PC-3 (cell line): ENCODE measurements around the gene ADORA1. TPM values are rescaled to one million over a fixed set of nuclear protein-coding genes. Genes with fewer than 3 reads are reported as not detected.

Experiments used
- ATAC-seq: fragments of 200-7000 bp; cut with Tn5 transposase; 2 replicates; pipeline ENCODE4 v1.9.1; 2020; ENCODE audit warnings: mild to moderate bottlenecking, moderate library complexity
- BruUV-seq: library from RNA; stranded (reverse); fragments of 400-500 nt; replicated peaks from 2 replicates; lab custom pipeline; 2021; lab: Mats Ljungman, UMichigan
- CTCF ChIA-PET: fragments of 300-600 bp; sonication (Branson Sonifier 250); formaldehyde crosslinking; loops from one replicate; lab custom pipeline; 2022; ENCODE audit warnings: antibody characterized with exemption; lab: Charles Lee
- POLR2A ChIA-PET: fragments of 300-600 bp; sonication (Branson Sonifier 250); formaldehyde crosslinking; loops from one replicate; lab custom pipeline; 2022; ENCODE audit warnings: antibody characterized with exemption; ENCODE audit not compliant: unreplicated experiment; lab: Charles Lee
- DNase-seq: peaks from one replicate; pipeline ENCODE4 v3.0.0-alpha.2; 2015
- H2AFZ ChIP-seq: fragments of 300-600 bp; sonication (generic); 2 replicates; pipeline ENCODE4 v1.6.0; 2016; ENCODE audit warnings: antibody characterized with exemption, low read length
- H3F3A ChIP-seq: fragments of 300-600 bp; sonication (generic); one replicate; pipeline ENCODE4 v1.6.0; 2017; ENCODE audit warnings: antibody characterized with exemption, low read length, control low read depth, mild to moderate bottlenecking; ENCODE audit not compliant: unreplicated experiment
- H3K27ac ChIP-seq: fragments of 300-600 bp; sonication (generic); 2 replicates; pipeline ENCODE4 v1.5.1; 2016; ENCODE audit warnings: mild to moderate bottlenecking, low read length
- H3K27me3 ChIP-seq: fragments of 300-600 bp; sonication (generic); 2 replicates; pipeline ENCODE4 v1.6.1; 2016; ENCODE audit warnings: low read length, mixed read lengths
- H3K36me3 ChIP-seq: fragments of 300-600 bp; sonication (generic); 2 replicates; pipeline ENCODE4 v1.6.1; 2016; ENCODE audit warnings: low read depth, mixed run types, low read length, mixed read lengths
- H3K4me1 ChIP-seq: fragments of 300-600 bp; sonication (generic); 2 replicates; pipeline ENCODE4 v1.5.1; 2016; ENCODE audit warnings: low read length; ENCODE audit not compliant: insufficient read depth
- H3K4me2 ChIP-seq: fragments of 300-600 bp; sonication (generic); 2 replicates; pipeline ENCODE4 v1.6.0; 2016; ENCODE audit warnings: low read length
- H3K4me3 ChIP-seq: fragments of 300-600 bp; sonication (generic); 2 replicates; pipeline ENCODE4 v1.5.1; 2016; ENCODE audit warnings: mild to moderate bottlenecking, low read length, mixed read lengths
- H3K79me2 ChIP-seq: fragments of 300-600 bp; sonication (generic); 2 replicates; pipeline ENCODE4 v1.6.1; 2017; ENCODE audit warnings: low read length, mixed read lengths
- H3K9ac ChIP-seq: fragments of 300-600 bp; sonication (generic); 2 replicates; pipeline ENCODE4 v1.6.0; 2016; ENCODE audit warnings: mild to moderate bottlenecking, low read length
- H3K9me2 ChIP-seq: fragments of 300-600 bp; sonication (generic); replicated peaks from 2 replicates; pipeline ENCODE4 v1.6.1; 2016; ENCODE audit warnings: mixed run types, low read length, mixed read lengths
- H3K9me3 ChIP-seq: fragments of 300-600 bp; sonication (generic); 2 replicates; pipeline ENCODE4 v1.6.1; 2016; ENCODE audit warnings: low read length, mixed read lengths
- H4K20me1 ChIP-seq: fragments of 300-600 bp; sonication (generic); 2 replicates; pipeline ENCODE4 v1.6.1; 2016; ENCODE audit warnings: low read length, mixed read lengths
- CTCF ChIP-seq: fragments of 300-600 bp; sonication (generic); conservative IDR thresholded peaks from 2 replicates; pipeline ENCODE4 v1.5.1; 2017; ENCODE audit warnings: antibody characterized with exemption, low read depth, mild to moderate bottlenecking, low read length
- EZH2 ChIP-seq: fragments of 300-600 bp; sonication (generic); IDR thresholded peaks from one replicate; pipeline ENCODE4 v1.6.1; 2017; ENCODE audit warnings: antibody characterized with exemption, mild to moderate bottlenecking, low read length; ENCODE audit not compliant: unreplicated experiment
- EZH2phosphoT487 ChIP-seq: fragments of 300-600 bp; sonication (generic); IDR thresholded peaks from 2 replicates; pipeline ENCODE4 v1.6.1; 2018; ENCODE audit warnings: mild to moderate bottlenecking, antibody characterized with exemption, low read length, borderline replicate concordance
- intact Hi-C: fragments of 100-400 bp; cut with micrococcal nuclease; formaldehyde crosslinking; loops from 2 replicates; pipeline ENCODE4 v1.9.0; 2023
- total RNA-seq: library from RNA; depleted of rRNA; stranded (reverse); fragments of >200 nt; gene quantifications from 2 replicates; pipeline ENCODE4 v1.2.3, GENCODE V29; 2014

ADORA1 gene
- total RNA-seq, 1 experiment from 2014 or later = 1.4 TPM

DNA sequence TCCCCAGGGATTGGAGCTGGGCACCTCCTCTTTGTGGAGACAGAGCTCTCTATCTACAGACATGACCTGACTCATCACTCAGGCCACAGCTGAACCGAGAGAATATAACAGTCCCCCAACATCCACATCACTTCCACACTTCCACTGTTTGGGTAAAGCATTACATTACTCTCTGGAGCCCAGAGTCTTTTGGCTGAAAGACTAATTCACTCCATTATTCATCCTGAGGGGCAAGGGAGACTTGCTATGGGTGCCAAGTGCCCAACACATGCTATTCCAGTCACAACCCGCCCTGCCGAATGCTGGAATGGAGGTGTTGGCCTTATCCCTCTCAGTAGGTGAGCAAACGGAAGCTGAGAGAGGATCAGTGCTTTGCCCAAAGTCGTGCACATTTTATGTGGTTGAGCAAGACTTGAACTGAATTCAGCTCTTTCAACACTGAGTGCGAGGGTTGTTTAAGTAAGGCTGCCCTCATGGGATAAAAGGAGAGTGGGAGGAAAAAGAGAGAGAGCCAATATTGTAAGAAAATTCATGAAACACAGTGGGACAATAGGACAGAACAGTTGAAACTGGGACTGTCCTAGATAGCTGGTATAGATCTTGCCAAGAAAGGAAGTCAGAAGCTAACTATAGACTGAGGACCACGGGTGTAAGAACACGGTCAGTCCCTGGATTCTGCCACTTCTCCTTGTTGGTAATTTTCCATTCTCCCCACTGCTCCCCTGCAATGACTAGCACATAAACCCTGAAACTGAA lies 72.5 kb downstream of the ADORA1 start:
- Histone ChIP-seq H2AFZ (no peak overlapping the region), H3K9me3 (no peaks in the 10 kb centered on the region), H3K9me2 (no peaks in the 10 kb centered on the region), H3K4me3 (no peak overlapping the region), H3K27me3 (peaks cover 73% of the 10 kb centered on the region), H3F3A (no peaks in the 10 kb centered on the region), H3K4me2 (no peak overlapping the region), H3K9ac (no peak overlapping the region), H3K36me3 (no peaks in the 10 kb centered on the region), H4K20me1 (no peaks in the 10 kb centered on the region), H3K79me2 (no peaks in the 10 kb centered on the region), H3K27ac (no peak overlapping the region), H3K4me1 (no peaks in the 10 kb centered on the region)
- TF ChIP-seq EZH2 (no peak), EZH2phosphoT487 (no peak), CTCF (no peak)
- ChIA-PET CTCF (interaction anchor here (0.6 kb wide), 1 partner anchor 82 kb away, joined by 3 read pairs; no protein-coding TSS in a partner anchor), POLR2A (no interaction called here)
- no TSS peak for BruUV-seq
- no peak for ATAC-seq
- no peak for DNase-seq
- intact Hi-C loops = no loop called here

- Histone ChIP-seq H3K9me2 (no peaks in the 10 kb centered on the region), H3K36me3 (no peaks in the 10 kb centered on the region), H3K27me3 (peaks cover 65% of the 10 kb centered on the region), H3K27ac (no peak overlapping the region), H3K4me2 (no peak overlapping the region), H3K79me2 (no peaks in the 10 kb centered on the region), H3K9ac (no peak overlapping the region), H2AFZ (no peak overlapping the region), H3K4me3 (no peak overlapping the region), H3F3A (no peaks in the 10 kb centered on the region), H4K20me1 (no peaks in the 10 kb centered on the region), H3K9me3 (no peaks in the 10 kb centered on the region), H3K4me1 (no peaks in the 10 kb centered on the region)
- TF ChIP-seq EZH2phosphoT487 (no peak), EZH2 (no peak), CTCF (no peak)
- no TSS peak for BruUV-seq
- CTCF ChIA-PET = no interaction called here
- POLR2A ChIA-PET = no interaction called here
- ATAC-seq (no peak), DNase-seq (no peak)
- intact Hi-C loops = no loop called here
Measured at GRCh38 chr1:203200916-203201315, 73.4 kb downstream of the ADORA1 start.

- H3K4me2 ChIP-seq = no peak overlapping the region
- no peak overlapping the region for H3K27ac ChIP-seq
- H3K9me2 ChIP-seq = no peaks in the 10 kb centered on the region
- H3K9ac ChIP-seq = no peak overlapping the region
- H3K36me3 ChIP-seq = no peaks in the 10 kb centered on the region
- BruUV-seq = no TSS peak
- ChIA-PET POLR2A (no interaction called here), CTCF (no interaction called here)
- TF ChIP-seq CTCF (no peak), EZH2 (no peak), EZH2phosphoT487 (no peak)
- H3K4me3 ChIP-seq = no peak overlapping the region
- intact Hi-C loops = no loop called here
- ATAC-seq (no peak), DNase-seq (no peak)
- H3F3A ChIP-seq = no peaks in the 10 kb centered on the region
- no peak overlapping the region for H2AFZ ChIP-seq
- H3K4me1 ChIP-seq = no peaks in the 10 kb centered on the region
- H3K79me2 ChIP-seq = no peaks in the 10 kb centered on the region
- no peaks in the 10 kb centered on the region for H3K9me3 ChIP-seq
- H4K20me1 ChIP-seq = no peaks in the 10 kb centered on the region
- H3K27me3 ChIP-seq = peaks cover 62% of the 10 kb centered on the region
Measured at GRCh38 chr1:203201516-203202205, 74.1 kb downstream of the ADORA1 start.
